Natural killer cell treated with Interleukin-12 subunit alpha and Interleukin-12 subunit beta and Interleukin-15 and Interleukin-18, amount 100 ng/mL, for 72 hours (primary cell): ENCODE measurements around the gene POU2F2. TPM values are rescaled to one million over a fixed set of nuclear protein-coding genes. Genes with fewer than 3 reads are reported as not detected.
A peak's percentile ranks its signal among the peaks of the same experiment; 100 is the strongest.

Experiments
- ATAC-seq, 2 donors: fragments of 150-1000 bp; cut with Tn5 transposase in 1 of 2; sonication (Bioruptor Pico), chemical (Tn5 transposase) in 1 of 2; 2 replicates each; pipeline ENCODE4 v1.10.0; 2021
- DNase-seq: peaks from one replicate; pipeline ENCODE4 v3.0.0; 2022; ENCODE audit warnings: low spot score
- H3K27ac Mint-ChIP-seq, 2 donors: 1 replicate in 1 of 2; 2 replicates in 1 of 2; pipeline ENCODE4 v1.8.0; 2022; ENCODE audit warnings: mixed read lengths in 2 of 2, mild to moderate bottlenecking in 1 of 2, moderate library complexity in 1 of 2
- H3K27me3 Mint-ChIP-seq, 2 donors: 1 replicate in 1 of 2; 2 replicates in 1 of 2; pipeline ENCODE4 v1.8.0; 2022; ENCODE audit warnings: mixed read lengths in 2 of 2
- H3K36me3 Mint-ChIP-seq: one replicate; pipeline ENCODE4 v1.8.0; 2022; ENCODE audit warnings: mixed read lengths
- H3K4me1 Mint-ChIP-seq, 2 donors: 1 replicate in 1 of 2; 2 replicates in 1 of 2; pipeline ENCODE4 v1.8.0; 2022; ENCODE audit warnings: low read depth in 2 of 2, mixed read lengths in 2 of 2, mild to moderate bottlenecking in 1 of 2
- H3K4me3 Mint-ChIP-seq: one replicate; pipeline ENCODE4 v1.8.0; 2022; ENCODE audit warnings: mixed read lengths
- H3K9me3 Mint-ChIP-seq: 2 replicates; pipeline ENCODE4 v1.8.0; 2022; ENCODE audit warnings: mixed read lengths
- total RNA-seq, 2 donors: library from RNA; stranded (reverse); gene quantifications; one replicate each; pipeline ENCODE4 v1.2.3, GENCODE V29; 2022

Gene POU2F2
- total RNA-seq, 2 donors from 2014 or later, result 21.6 to 30.5 TPM

GRCh38 chr19:42125536-42125935 lies 6.7 kb downstream of the POU2F2 start:
- no peak for DNase-seq
- Mint-ChIP-seq H3K27me3 (no peaks in the 10 kb centered on the region), H3K4me1 (peaks cover 52 to 72% of the 10 kb centered on the region in 2 donors), H3K36me3 (no peaks in the 10 kb centered on the region), H3K27ac (peak overlapping the region in 1 of 2 donors; percentile 68), H3K9me3 (no peaks in the 10 kb centered on the region), H3K4me3 (no peak overlapping the region)
- ATAC-seq, result no peak

DNA sequence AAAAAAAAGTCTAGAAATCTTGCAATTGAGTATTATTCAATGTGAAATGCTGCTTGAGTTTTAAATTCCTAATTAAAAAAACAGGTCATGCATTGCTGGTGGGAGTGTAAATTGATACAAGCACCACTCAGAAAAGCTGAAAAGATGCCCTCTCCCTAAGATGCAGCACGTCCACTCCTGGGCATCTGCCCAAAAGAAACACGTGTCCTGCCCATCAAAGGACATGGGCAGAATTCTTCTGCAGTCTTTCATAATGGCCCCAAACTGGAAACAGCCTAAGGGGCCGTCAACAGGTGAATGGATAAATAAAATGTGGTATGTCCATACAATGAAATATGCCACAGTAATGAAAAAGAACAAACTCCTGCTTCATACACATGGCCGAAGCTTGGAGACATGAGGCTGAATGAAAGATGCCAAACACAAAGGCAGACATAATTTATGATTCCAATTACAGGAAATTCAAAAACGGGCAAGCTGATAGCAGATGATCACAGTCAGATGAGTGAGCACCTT lies 7.8 kb downstream of the POU2F2 start:
- no peaks in the 10 kb centered on the region for H3K27me3 Mint-ChIP-seq
- peak overlapping the region in 1 of 2 donors; percentile 68 for H3K27ac Mint-ChIP-seq
- DNase-seq, result no peak
- no peak overlapping the region for H3K4me3 Mint-ChIP-seq
- H3K4me1 Mint-ChIP-seq, result peaks cover 44 to 61% of the 10 kb centered on the region in 2 donors
- no peaks in the 10 kb centered on the region for H3K9me3 Mint-ChIP-seq
- no peak for ATAC-seq
- no peaks in the 10 kb centered on the region for H3K36me3 Mint-ChIP-seq

- no peaks in the 10 kb centered on the region for H3K9me3 Mint-ChIP-seq
- no peaks in the 10 kb centered on the region for H3K36me3 Mint-ChIP-seq
- peak overlapping the region; percentile 83 for H3K4me3 Mint-ChIP-seq
- H3K27ac Mint-ChIP-seq, result peak overlapping the region; percentile 88 to 94
- peaks cover 44 to 55% of the 10 kb centered on the region in 2 donors for H3K4me1 Mint-ChIP-seq
- ATAC-seq, result no peak
- no peaks in the 10 kb centered on the region for H3K27me3 Mint-ChIP-seq
- no peak for DNase-seq
Observed at GRCh38 chr19:42123765-42124164, 8.5 kb downstream of the POU2F2 start.

GRCh38 chr19:42122691-42123607 lies 9.3 kb downstream of the POU2F2 start:
- peak overlapping the region; percentile 83 for H3K4me3 Mint-ChIP-seq
- H3K36me3 Mint-ChIP-seq, result no peaks in the 10 kb centered on the region
- ATAC-seq (no peak), DNase-seq (no peak)
- peak overlapping the region; percentile 88 to 94 for H3K27ac Mint-ChIP-seq
- no peaks in the 10 kb centered on the region for H3K27me3 Mint-ChIP-seq
- H3K9me3 Mint-ChIP-seq, result no peaks in the 10 kb centered on the region
- peaks cover 38 to 53% of the 10 kb centered on the region in 2 donors for H3K4me1 Mint-ChIP-seq

- DNase-seq (peak; percentile 89), ATAC-seq (peak; percentile 92)
- Mint-ChIP-seq H3K27ac (peak overlapping the region; percentile 88 to 94), H3K36me3 (no peaks in the 10 kb centered on the region), H3K9me3 (no peaks in the 10 kb centered on the region), H3K4me1 (peaks cover 29 to 47% of the 10 kb centered on the region in 2 donors), H3K27me3 (no peaks in the 10 kb centered on the region), H3K4me3 (peak overlapping the region; percentile 83)
Observed at GRCh38 chr19:42121656-42122069, 10.6 kb downstream of the POU2F2 start.

DNA sequence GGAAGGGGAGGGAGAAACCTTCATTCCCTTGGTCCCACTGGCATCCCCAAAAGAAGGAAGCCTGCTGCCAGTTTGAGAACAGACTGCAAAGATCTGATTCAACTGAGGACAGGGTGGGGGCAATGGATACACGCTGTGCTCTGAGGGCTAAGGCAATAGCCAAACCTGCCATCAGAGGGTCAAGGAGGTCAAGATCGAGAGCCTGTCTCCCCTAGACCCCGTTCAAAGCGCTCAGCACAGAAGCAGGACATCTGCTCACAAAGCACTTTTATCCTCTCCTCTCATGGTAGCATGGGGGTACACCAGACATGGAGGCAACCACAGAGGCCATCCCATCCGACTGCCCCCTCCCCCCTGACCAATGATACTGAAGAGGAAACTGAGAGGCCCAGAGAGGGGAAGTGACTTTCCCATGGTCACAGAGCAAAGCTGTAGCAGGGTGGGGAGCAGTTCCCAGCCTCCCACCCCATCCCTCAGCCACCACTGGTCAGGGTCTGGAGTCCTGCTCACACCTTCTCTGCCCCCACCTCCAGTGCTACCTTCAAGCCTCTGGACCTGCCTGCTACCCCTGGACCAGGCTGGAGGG lies 11.1 kb downstream of the POU2F2 start:
- H3K4me3 Mint-ChIP-seq, result peak overlapping the region; percentile 83
- H3K9me3 Mint-ChIP-seq, result no peaks in the 10 kb centered on the region
- H3K36me3 Mint-ChIP-seq, result no peaks in the 10 kb centered on the region
- H3K27ac Mint-ChIP-seq, result peak overlapping the region; percentile 88 to 94
- no peaks in the 10 kb centered on the region for H3K27me3 Mint-ChIP-seq
- DNase-seq (no peak), ATAC-seq (peak; percentile 25 to 40)
- H3K4me1 Mint-ChIP-seq, result peaks cover 29 to 45% of the 10 kb centered on the region in 2 donors

- ATAC-seq, result no peak
- no peak for DNase-seq
- peak overlapping the region; percentile 83 for H3K4me3 Mint-ChIP-seq
- H3K36me3 Mint-ChIP-seq, result peaks cover 6% of the 10 kb centered on the region
- peaks cover 23 to 43% of the 10 kb centered on the region in 2 donors for H3K4me1 Mint-ChIP-seq
- no peaks in the 10 kb centered on the region for H3K27me3 Mint-ChIP-seq
- no peaks in the 10 kb centered on the region for H3K9me3 Mint-ChIP-seq
- H3K27ac Mint-ChIP-seq, result peak overlapping the region; percentile 88 to 94
Observed at GRCh38 chr19:42120276-42120980, 11.8 kb downstream of the POU2F2 start.

DNA sequence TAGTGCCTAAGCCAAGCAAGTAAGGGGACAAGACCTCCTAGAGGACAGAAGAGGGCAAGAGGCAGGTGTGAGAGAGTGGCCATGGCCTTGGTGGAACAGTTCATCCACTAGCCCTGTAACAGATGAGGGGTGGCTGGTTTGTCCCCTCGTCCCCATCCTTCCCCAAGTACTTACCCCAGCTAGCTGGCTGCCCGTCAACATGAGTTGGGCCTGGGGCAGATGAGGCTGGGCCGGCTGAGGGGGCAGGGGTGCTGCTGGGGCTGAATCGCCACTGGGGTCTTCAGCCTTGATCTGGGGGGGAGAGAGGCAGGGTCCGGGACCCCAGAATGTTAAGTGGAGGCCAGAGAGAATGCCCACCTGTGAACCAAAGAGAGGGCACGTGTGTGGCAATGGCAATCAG lies 15.2 kb downstream of the POU2F2 start:
- no peak for DNase-seq
- Mint-ChIP-seq H3K9me3 (no peaks in the 10 kb centered on the region), H3K27me3 (no peaks in the 10 kb centered on the region), H3K4me3 (no peak overlapping the region), H3K27ac (no peak overlapping the region), H3K4me1 (peaks cover 22 to 33% of the 10 kb centered on the region in 2 donors), H3K36me3 (peaks cover 7% of the 10 kb centered on the region)
- ATAC-seq, result no peak

GRCh38 chr19:42116308-42117075 lies 15.8 kb downstream of the POU2F2 start:
- Mint-ChIP-seq H3K36me3 (peaks cover 7% of the 10 kb centered on the region), H3K9me3 (no peaks in the 10 kb centered on the region), H3K27me3 (no peaks in the 10 kb centered on the region), H3K4me1 (peaks cover 22 to 31% of the 10 kb centered on the region in 2 donors), H3K4me3 (no peak overlapping the region), H3K27ac (peak overlapping the region in 1 of 2 donors; percentile 26)
- DNase-seq, result no peak
- ATAC-seq, result no peak

DNA sequence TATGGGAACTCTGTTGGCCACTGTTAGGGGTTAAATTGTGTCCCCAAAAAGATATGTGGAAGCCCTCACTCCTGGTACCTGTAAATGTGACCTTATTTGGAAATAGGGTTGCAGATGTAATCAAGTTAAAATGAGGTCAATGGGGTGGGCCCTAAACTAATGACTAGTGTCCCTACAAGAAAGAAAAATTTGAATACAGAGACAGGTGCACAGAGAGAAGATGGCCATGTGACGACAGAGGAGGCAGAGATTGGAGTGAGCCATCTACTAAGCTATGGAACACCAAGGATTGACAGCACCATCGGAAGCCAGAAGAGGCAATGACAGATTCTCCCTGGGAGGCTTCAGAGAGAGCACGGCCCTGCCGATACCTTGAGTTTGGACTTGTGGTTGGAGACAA lies 16.5 kb downstream of the POU2F2 start:
- H3K36me3 Mint-ChIP-seq, result peaks cover 7% of the 10 kb centered on the region
- H3K9me3 Mint-ChIP-seq, result no peaks in the 10 kb centered on the region

GRCh38 chr19:42115219-42115618 lies 17.0 kb downstream of the POU2F2 start:
- Mint-ChIP-seq H3K27ac (no peak overlapping the region), H3K4me1 (peaks cover 21 to 25% of the 10 kb centered on the region in 2 donors), H3K36me3 (peaks cover 7% of the 10 kb centered on the region), H3K27me3 (no peaks in the 10 kb centered on the region), H3K4me3 (no peak overlapping the region), H3K9me3 (no peaks in the 10 kb centered on the region)
- ATAC-seq (no peak), DNase-seq (no peak)

More for the DNA sequence above, 16.5 kb downstream of the POU2F2 start:
- Mint-ChIP-seq H3K27me3 (no peaks in the 10 kb centered on the region), H3K4me3 (no peak overlapping the region), H3K4me1 (peaks cover 24 to 27% of the 10 kb centered on the region in 2 donors), H3K27ac (peak overlapping the region in 1 of 2 donors; percentile 26)
- DNase-seq, result no peak
- no peak for ATAC-seq

- Mint-ChIP-seq H3K4me1 (peaks cover 21 to 25% of the 10 kb centered on the region in 2 donors), H3K36me3 (peaks cover 7% of the 10 kb centered on the region), H3K4me3 (no peak overlapping the region), H3K27me3 (no peaks in the 10 kb centered on the region), H3K9me3 (no peaks in the 10 kb centered on the region), H3K27ac (peak overlapping the region; percentile 31 to 81)
- ATAC-seq (peak in 1 of 2 donors; percentile 17), DNase-seq (no peak)
Observed at GRCh38 chr19:42114412-42114811, 17.8 kb downstream of the POU2F2 start.
